SHP77 (cell line): ENCODE results near the gene NKD1.

Source experiments
- DNase-seq, 2 experiments: peaks; one replicate each; lab custom pipeline; 2025; lab: John Stamatoyannopoulos, UW

Gene NKD1

GRCh38 chr16:50600582-50601283, 52.5 kb downstream of the NKD1 start:
- DNase-seq: no peak

GRCh38 chr16:50601341-50601740, 53.1 kb downstream of the NKD1 start:
- DNase-seq: no peak

GRCh38 chr16:50602126-50602525, 53.9 kb downstream of the NKD1 start:
- no peak for DNase-seq

- DNase-seq: no peak
These were observed 54.5 kb downstream of the NKD1 start for GRCh38 chr16:50602531-50603205.

- DNase-seq: no peak
These were observed 55.2 kb downstream of the NKD1 start for GRCh38 chr16:50603206-50604064.

GRCh38 chr16:50604065-50604418, 55.8 kb downstream of the NKD1 start:
- DNase-seq: no peak

GRCh38 chr16:50604610-50605009, 56.4 kb downstream of the NKD1 start:
- DNase-seq: no peak

- no peak for DNase-seq
These were observed 57.7 kb downstream of the NKD1 start for GRCh38 chr16:50605733-50606430.

- no peak for DNase-seq
These were observed 58.3 kb downstream of the NKD1 start for GRCh38 chr16:50606431-50607050.

GRCh38 chr16:50607051-50607431, 58.8 kb downstream of the NKD1 start:
- no peak for DNase-seq

GRCh38 chr16:50607447-50607846, 59.3 kb downstream of the NKD1 start:
- DNase-seq: no peak

GRCh38 chr16:50607970-50608557, 59.9 kb downstream of the NKD1 start:
- DNase-seq: no peak

GRCh38 chr16:50609049-50609448, 60.9 kb downstream of the NKD1 start:
- DNase-seq: no peak

GRCh38 chr16:50609471-50609870, 61.3 kb downstream of the NKD1 start:
- DNase-seq: no peak

- DNase-seq: no peak
These were observed 62.4 kb downstream of the NKD1 start for GRCh38 chr16:50610331-50611262.

- no peak for DNase-seq
These were observed 63.2 kb downstream of the NKD1 start for GRCh38 chr16:50611332-50611934.

- DNase-seq: no peak
These were observed 64.0 kb downstream of the NKD1 start for GRCh38 chr16:50611995-50612848.

GRCh38 chr16:50612849-50613198, 64.6 kb downstream of the NKD1 start:
- no peak for DNase-seq
